ENCODE results near the gene NLRP11.

DNA sequence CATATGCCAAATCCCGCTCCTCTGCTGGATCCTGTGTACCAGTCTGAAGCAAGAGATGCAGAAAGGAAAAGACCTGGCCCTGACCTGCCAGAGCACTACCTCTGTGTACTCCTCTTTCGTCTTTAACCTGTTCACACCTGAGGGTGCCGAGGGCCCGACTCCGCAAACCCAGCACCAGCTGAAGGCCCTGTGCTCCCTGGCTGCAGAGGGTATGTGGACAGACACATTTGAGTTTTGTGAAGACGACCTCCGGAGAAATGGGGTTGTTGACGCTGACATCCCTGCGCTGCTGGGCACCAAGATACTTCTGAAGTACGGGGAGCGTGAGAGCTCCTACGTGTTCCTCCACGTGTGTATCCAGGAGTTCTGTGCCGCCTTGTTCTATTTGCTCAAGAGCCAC is 26.6 kb upstream of the NLRP11 start:
- TF ChIP-seq, protein P1, sequence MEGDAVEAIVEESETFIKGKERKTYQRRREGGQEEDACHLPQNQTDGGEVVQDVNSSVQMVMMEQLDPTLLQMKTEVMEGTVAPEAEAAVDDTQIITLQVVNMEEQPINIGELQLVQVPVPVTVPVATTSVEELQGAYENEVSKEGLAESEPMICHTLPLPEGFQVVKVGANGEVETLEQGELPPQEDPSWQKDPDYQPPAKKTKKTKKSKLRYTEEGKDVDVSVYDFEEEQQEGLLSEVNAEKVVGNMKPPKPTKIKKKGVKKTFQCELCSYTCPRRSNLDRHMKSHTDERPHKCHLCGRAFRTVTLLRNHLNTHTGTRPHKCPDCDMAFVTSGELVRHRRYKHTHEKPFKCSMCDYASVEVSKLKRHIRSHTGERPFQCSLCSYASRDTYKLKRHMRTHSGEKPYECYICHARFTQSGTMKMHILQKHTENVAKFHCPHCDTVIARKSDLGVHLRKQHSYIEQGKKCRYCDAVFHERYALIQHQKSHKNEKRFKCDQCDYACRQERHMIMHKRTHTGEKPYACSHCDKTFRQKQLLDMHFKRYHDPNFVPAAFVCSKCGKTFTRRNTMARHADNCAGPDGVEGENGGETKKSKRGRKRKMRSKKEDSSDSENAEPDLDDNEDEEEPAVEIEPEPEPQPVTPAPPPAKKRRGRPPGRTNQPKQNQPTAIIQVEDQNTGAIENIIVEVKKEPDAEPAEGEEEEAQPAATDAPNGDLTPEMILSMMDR (IDR thresholded peaks at IDR 0.05; ENCODE audit: low read depth, low read length, poor library complexity, severe bottlenecking) = no peak
- no peak for TF ChIP-seq EZH2phosphoT487 (IDR thresholded peaks at IDR 0.05; ENCODE audit: borderline replicate concordance, low read length)

All from DOHH2 (cell line).